Airway epithelial cell (primary cell): ENCODE results near the gene GUCY1B1. TPM values are rescaled to one million over a fixed set of nuclear protein-coding genes. Genes with fewer than 3 reads are reported as not detected.

ENCODE experiments used
- total RNA-seq: library from RNA; depleted of rRNA; stranded (reverse); fragments of >200 nt; gene quantifications from 2 replicates; pipeline ENCODE4 v1.2.3, GENCODE V29; 2015

The GUCY1B1 gene
- total RNA-seq, result 3.9 TPM in 2 replicates

GRCh38 chr4:155758481-155759371, at the start of gene GUCY1B1:
TSS of gene GUCY1B1 (plus strand) at chr4:155759021. CDS start at chr4:155759141, 120 bp downstream.

Other genes starting within 250 kb of the GUCY1B1 start
- gene GUCY1A1, start 92.2 kb upstream of the GUCY1B1 start, total RNA-seq, result 6.9 and 8.5 TPM in 2 replicates
- not detected in 2 replicates for gene ASIC5, start 107.3 kb downstream of the GUCY1B1 start, total RNA-seq
- gene TDO2, start 144.7 kb downstream of the GUCY1B1 start, total RNA-seq, result not detected in 2 replicates
- 1.8 and 2.9 TPM in 2 replicates for gene CTSO, start 194.8 kb downstream of the GUCY1B1 start, total RNA-seq